ENCODE measurements around the gene FAM53B.

DNA sequence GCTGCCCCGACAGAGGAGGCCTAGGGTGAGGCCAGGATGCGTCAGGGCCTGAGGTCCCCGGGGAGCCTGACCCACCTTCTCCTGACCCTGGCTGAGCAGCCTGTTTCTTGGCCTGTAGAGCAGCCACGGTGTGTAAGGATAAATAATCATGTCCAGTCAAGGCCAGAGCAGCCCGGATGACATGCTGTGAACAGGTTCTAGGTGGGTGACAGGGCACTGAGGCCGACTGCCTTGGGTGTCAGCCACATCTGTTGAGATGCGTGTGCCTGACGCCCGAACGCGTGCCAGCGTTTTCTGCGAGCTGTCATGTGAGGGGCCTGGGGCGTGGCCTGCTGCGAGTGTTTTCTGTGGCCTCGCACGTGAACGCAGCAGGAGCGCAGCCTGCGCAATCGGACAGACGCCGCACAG is 118.3 kb downstream of the FAM53B start:
- TF ChIP-seq POLR2AphosphoS5 (IDR thresholded peaks at IDR 0.05; ENCODE audit: low read depth, low read length) (no peak), POLR2A (IDR thresholded peaks at IDR 0.05; ENCODE audit: low read depth, low read length) (no peak), PAX5 (IDR thresholded peaks at IDR 0.05; ENCODE audit: insufficient read depth, low read length, severe bottlenecking) (no peak), TAF1 (IDR thresholded peaks at IDR 0.05; ENCODE audit: low read depth, low read length) (no peak)

Measured in GM12891 (cell line).